AML-193 (cell line): Measurements from ENCODE around the gene HNRNPA2B1.

ENCODE experiments used
- DNase-seq, 2 experiments: peaks; one replicate each; lab custom pipeline; 2025; lab: John Stamatoyannopoulos, UW

Gene HNRNPA2B1

DNA sequence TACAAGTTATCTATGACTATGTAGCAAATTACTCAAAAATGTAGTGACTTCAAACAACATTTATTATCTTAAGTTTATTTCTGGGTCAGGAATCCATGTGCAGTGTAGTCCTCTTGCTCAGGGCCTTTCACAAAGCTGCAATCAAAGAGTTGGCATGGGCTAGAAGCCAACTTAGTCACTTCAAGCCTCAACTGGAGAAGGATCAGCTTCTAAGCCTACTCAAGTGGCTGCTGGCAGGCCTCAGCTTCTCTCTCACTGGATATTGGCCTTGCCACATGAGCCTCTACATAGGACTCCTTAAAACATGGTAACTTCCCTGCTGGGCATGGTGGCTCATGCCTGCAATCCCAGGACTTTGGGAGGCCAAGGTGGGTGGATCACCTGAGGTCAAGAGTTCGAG is 53.5 kb downstream of the HNRNPA2B1 start:
- DNase-seq, result no peak

DNA sequence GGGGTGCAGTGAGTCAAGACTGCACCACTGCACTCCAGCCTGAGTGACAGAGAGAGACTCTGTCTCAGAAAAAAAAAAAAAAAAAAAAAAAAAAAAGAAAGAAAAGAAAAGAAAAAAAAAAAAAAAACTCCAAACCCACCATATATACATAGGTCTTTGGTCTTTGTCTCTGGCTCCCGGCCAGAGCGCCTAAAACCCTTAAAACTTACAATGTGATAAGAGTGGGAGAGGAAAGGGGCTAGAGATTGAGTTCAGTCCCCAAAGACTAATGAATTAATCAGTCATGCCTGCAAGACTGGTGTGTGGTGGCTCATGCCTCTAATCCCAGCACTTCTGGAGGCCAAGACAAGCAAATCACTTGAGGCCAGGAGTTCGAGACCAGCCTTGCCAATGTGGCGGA is 55.3 kb downstream of the HNRNPA2B1 start:
- no peak for DNase-seq

DNA sequence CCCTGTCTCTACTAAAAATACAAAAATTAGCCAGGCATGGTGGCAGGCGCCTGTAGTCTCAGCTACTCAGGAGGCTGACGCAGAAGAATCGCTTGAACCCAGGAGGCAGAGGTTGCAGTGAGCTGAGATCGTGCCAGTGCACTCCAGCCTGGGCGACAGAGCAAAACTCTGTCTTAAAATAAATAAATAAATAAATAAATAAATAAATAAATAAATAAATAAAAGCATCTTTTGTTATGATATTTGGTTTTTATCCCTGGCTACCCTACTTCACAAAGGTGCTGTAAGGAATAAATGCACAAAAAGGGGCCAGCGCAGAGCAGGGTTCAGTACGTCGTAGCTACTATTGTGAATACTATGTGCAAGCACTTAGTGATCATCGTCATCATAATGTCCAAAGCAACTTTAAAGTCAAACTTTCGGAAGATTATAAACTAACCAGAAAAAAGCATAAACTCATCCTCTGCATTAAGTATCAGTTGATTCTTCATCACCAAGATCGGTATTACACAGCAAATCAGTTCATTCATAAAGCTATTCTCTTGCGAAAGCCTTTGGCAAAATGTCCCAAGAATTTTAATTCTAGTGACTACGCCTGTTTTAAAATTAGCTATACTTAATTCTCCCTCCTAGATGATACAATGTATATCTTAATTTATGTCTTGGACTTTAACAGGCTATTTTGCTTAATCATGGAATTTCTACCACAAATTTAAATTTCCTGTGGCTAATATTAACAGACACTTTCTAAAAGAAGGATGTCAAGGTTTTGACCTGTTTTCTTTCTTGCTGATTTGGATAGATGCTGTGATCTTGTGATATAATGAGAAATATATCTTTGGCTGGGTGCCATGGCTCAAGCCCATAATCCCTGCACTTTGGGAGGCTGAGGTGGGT is 56.1 kb downstream of the HNRNPA2B1 start:
- no peak for DNase-seq

DNA sequence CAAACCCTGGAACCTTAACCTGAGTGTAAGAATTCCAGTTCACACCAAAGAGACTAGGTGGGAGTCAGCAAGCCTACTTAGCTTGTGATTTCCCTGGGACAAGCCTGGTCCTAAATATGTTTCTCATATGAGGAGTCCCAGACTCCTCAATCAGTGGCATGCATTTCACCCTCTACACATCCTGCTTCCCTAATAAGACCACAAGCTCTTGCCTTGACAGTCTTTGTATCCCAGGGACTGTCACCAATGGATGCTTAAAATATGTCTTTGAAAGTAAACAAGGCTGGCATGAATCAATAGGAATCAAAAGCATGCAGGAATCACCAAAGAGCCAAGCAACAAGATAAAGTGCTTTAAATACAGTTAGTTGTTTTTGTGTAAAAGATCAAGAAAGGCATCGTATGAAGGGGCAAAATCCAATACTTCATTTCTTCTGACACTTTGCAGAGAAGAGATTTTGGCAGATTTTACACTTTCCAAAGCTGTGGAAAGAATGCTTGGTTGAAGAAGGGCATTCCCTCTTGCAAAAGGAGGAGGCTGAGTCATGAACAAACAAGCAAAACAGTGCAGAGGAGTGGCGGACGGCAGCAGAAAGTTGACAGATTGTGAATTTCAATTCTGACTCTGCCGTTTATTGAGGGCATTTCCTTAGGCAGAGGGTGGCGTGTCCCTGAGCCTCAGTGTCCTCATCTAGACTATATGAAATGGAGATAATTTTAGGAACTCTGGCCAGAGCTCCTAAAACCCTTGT is 57.1 kb downstream of the HNRNPA2B1 start:
- no peak for DNase-seq

DNA sequence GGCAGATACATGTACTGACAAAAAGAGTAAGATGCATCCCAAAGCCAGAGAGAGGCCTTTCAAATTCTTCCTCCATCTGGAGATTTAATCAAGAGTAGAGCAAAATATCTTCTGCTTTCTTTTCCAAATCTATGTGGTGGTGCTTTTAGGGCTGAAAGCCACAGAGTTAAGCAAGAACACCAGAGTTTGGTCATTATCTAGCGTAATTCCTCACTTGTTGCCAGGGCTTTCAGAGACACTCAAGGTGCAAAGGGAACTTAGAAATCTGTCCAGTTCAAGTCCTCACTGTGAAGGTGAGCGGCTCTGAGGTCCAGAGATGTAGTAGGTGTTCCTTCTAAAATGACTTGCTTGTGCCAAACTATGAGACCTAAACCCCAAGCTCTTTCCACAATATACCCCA is 59.5 kb downstream of the HNRNPA2B1 start:
- DNase-seq, result peak; percentile 70 to 77

DNA sequence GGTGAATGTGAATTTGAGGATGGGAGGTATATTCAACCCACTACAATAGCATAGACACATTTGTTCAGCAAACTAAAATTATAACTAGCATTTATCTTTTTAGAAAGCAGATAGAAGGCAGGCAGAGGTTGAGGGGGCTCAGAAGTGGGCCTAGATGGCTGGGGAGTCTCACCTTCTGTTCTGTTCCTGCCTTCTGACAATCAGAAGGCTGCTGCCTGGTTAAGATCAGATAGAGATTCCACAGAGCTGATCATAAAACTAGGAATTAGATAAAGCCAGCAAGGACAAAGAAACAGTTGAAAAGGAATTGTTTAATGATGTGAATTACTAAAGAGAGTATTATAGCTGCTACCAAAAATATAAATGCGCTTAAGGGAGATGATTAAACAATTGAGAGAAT is 60.2 kb downstream of the HNRNPA2B1 start:
- DNase-seq, result no peak
